Activated T-helper 1 cell treated with Interleukin-2 at 50 U/mL for 16 hours (primary cell): ENCODE measurements around the gene TRAPPC3L.

Experiments used
- DNase-seq: peaks from one replicate; pipeline ENCODE4 v3.0.0-alpha.2; 2020; ENCODE audit warnings: low read depth

Gene TRAPPC3L

DNA sequence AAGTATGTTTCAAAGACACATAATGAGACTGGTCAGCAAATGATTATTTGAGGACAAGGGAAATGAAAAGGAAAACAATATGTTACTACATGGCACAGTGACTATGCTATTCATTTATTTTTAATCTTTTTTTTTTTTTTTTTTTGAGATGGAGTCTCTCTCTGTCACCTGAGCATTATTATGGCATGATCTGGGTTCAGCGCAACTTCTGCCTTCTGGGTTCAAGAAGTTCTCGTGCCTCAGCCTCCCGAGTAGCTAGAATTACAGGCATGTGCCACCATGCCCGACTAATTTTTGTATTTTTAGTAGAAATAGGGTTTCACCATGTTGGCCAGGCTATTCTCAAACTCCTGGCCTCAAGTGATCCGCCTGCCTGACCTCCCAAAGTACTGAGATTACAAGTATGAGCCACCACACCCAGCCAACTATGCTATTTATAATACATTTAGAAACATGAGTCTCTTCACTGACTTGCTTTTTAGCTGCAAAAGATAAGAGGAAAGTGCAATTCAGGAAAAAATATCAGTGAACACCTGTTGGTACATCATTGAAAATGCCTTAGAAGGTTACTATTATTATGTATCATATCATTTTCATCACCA is 11.4 kb upstream of the TRAPPC3L start:
- no peak for DNase-seq

DNA sequence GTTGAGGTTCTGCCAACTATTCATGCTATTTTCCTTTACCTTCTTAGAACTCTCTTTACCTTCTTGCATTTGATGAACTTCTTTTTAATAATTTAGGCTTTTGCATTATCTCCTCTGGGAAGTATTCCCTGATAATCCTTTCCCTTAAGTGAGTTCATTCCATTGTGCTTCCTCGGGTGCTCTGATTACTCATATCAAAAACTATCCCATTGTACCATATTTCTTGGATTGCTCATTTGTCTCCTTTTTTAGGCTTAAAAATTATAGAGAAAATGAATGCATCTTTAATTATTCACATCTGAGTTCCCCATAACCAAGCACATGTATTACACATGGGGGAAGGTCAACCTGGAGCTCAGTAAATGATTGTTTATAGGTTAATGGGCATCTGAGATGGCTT is 10.6 kb upstream of the TRAPPC3L start:
- DNase-seq, result no peak

DNA sequence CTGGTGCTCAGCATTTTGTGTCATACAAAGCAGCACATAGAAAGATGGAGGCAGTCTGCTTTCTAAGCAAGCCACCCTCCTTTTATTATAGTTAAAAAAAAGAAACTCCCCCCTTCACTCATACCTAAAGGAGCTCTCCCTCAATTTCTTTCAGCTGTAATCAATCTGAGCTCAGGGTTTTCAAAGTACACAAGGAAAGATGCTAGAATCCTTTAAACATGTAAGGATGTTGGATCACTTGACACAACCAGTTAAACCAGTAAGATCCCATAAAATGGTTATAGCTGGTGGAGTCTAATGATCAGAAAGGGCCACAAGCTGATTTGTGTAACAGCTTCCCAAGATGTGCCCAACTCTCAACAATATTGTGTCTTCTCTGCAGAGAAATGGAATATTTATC is 8.0 kb upstream of the TRAPPC3L start, which contains the start of gene CALHM4:
Gene CALHM4, plus strand, starts transcription at position 301 of the 400 bp plus-strand sequence. Its CDS starts 43 bp downstream, at position 344.
- DNase-seq, result no peak

DNA sequence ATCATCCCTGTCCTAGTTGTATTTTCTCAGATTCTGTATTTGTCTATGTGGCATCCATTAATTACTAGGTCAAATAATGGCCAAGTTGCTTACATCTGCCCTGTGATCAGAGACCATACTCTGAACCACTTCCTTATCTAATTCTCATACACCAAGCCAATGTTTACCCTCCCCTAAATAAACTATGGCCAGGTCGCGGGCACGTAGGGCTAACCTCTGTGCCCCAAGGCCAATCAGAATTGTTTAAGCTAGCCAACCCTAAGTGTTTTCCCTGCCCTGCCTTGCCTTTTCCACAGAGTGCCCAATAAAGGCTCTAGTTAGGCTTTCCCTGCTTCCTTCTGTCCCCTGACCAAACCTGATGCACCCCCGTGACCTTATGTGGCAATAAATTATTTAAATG is 5.3 kb upstream of the TRAPPC3L start:
- no peak for DNase-seq

DNA sequence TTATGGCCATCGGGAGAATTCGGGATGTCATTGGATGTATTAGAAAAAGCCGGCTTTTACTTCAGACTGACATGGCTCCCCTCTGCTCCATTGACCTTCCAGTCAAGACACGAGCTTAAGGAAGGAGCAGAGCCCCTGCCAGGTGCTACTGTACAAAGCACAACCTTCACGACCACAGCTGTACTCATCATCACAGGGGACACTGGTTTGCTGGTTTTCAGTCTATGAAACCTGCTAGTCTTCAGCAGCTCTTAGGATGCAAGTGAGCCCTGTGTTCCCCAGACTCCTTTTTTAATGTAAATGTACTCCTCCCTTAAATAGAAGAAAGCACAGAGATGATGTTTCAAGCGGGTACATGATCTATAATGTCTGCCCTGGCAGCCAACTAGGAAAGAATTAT is 1.9 kb upstream of the TRAPPC3L start:
- no peak for DNase-seq

DNA sequence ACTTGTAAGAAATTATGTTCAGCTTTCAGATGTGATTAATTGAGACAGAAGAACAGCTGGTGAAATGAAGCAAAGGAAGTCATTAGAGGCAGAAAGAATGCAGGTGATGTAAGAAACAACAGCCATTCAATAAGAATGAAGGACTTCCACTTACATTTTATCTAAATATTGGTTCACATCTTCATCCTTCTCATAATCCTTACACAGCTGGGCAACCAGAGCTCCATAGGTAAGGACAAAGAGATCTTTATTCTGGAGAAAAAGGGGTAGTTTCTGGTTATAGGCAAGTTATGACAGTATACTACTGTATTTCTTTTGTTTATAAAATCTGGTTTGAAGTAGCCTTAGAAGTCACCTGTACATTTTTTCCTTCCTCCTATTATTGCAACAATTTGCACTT is 2.3 kb downstream of the TRAPPC3L start:
- DNase-seq, result no peak

DNA sequence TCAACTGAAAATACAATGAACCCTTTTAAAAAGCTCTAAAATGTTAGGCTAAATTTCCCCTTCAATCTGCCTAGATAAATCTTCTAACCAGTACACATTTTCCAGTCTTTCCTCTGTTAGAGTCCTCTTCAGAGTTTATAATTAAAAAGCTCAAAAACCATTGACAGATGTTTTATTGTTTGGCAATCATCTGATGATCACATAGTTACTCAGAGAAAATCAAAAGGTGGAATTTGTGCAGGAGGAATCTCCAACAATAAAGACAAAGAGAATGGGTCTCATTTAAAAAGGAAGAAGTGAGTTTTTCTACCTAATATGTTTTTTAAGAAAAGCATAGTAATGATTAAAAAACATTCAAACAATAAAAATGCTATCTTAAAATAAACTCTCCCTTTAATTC is 3.1 kb downstream of the TRAPPC3L start:
- DNase-seq, result no peak

DNA sequence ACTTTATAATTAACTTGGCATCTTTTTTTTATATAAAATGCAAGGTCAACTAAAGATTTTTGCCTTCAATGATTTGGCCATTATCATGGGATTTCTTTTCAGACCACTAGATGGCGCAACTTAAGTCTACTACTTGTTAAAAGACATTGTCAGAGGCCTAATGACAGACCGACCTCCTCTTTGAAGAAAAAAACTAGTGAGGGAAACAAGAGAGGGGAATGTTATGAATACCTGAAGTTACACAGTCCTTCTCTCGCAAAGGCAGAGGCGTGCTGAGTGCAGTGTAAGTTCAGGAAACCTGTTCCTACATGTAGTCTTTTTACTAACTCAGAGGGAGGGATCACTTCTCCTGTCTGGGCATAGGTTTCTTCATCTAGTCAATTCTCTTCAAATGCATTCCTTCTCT is 9.3 kb downstream of the TRAPPC3L start:
- no peak for DNase-seq

DNA sequence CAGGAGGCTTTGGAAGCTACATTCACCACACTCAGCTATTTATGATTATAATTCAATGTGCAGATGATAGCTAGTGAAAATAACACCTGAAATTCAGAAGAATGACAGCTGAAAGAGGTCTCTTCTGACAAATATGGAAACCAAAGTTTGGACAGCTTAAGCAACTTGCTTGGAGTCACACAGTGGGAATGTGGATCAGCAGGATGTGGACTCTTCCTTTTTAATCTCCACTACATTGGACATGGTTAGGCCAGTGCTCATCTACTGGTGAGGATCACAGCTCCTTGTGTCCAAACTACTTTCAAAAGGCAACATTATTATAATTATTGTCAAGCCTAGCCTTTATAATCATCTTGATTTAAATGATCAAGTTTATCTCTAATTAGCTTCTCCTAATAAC is 10.4 kb downstream of the TRAPPC3L start:
- DNase-seq, result no peak

DNA sequence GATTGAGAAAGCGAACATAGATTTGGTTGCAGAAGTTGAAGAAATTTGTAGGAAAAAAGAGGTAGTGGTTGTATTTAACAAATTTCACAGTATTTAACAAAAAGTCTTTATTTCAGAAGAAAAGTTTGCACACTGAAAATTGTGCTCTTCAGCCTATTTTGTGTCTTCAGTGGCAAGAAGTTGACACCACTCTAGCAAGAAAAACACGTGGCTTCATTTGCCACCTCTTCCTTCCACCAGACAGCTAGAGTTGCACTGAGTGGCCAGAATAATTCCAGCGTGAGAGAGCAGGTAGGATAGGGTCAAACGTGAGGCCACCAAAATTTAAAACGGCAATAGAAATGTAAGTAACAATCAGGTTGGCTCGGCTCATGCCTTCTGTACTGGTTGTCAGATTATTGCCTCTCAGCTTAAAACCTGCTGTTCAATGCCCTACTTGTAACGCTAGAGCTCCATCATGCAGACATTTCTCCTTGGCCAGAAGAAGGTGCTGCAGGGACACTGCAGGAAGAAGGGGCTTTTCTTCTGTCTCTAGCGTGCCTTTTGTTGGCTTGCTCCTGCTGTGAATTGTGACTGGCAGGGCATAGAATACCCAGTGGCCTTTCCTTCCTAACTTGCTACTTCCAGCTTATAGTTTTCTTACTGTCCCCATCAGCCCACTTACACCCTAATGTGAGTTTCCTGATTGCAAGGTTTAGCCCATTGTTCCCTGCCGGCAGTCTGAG is 12.1 kb downstream of the TRAPPC3L start:
- DNase-seq, result no peak

DNA sequence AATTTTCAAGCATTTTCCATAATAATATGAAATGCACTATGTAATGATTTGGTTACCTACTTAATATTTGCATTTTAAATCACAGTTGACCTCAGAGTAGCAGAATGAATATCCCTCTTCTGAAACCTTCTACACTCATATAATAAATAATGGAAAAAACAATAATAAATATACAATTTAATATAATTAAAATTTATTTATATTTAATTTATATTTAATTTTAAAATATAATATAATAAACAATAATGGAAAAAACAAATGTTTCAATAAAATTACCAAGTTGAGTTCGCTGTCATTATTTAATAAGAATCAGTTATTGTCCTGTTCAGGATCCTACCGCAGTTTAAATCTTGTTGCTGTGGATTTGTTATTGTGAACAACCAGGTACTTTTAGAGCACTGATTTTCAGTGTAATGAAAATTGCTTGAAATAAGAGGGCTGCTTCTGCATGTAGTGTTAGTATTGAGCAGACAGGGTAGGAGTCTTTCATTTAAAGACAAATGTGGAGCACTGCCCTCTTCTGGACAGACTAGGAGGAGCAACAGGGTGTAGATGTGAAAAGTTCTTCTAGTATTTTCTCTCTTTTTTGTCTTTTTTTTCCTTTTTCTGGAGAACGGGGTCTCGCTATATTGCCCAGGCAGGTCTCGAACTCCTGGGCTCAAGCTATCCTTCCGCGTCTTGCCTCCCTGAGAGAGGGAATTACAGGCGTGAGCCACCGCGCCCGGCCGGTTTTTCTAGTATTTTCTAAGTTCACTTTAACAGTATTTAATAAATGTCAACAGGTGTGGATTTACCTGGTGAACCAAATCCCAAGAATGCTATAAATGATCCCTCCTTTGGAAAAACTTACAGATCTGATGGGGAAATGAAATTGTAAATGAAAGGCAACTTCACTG is 13.6 kb downstream of the TRAPPC3L start:
- DNase-seq, result peak; percentile 16

DNA sequence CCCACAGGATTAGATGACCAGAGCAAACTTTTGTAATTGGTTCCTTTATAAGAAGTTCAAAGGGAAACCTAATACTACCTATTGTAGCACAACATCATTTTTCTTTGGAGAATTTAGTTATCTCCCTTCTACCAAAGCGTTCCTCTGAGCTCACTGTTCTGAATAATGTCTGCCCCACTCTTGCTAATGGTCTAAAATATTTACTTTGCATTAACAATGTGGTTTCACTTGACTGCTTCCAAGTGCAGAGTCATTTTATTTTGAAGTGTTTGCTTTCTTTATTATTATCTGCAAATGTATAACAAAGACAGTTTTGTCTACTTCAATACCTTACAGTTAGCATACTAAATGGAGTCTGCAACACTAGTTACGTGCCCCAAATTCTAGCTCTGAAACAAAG is 15.0 kb downstream of the TRAPPC3L start:
- no peak for DNase-seq

DNA sequence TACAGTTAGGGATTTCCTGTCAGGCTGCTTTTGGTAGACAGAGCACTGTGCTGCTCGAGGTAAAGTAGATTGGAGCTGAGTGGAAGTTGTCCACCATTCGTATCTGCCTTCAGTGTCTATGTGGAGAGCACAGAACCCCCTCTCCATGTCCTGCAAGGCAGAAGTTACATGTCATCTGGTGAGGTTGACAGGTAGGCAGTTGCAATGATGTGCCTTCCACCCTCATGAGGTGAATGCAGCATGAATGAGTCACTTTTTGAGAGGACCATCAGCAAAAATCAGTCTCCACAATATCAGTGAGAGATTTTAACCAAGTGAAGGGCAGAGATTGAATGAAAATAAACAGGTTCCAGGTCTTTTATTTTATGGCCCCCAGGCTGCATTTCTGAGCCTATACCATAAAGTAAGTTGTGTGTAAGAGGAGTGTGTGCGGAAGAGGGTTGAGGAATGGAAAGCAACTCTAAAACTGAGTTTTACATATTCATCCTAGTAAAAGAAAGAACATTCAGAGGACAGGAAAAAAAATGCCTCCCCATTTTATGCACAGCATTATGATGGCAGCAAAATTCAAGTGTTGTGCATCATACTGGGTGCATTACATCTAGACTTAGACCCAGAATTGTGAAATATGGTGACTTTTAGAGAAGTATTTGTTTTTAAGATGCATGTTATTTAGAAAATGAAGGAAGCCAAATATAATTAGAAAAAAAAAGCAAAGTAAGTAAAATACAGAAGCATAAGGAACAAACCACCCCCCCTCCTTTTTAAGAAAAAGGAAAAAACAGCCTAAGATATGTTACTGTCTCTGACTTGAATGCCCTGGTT is 15.8 kb downstream of the TRAPPC3L start:
- no peak for DNase-seq

DNA sequence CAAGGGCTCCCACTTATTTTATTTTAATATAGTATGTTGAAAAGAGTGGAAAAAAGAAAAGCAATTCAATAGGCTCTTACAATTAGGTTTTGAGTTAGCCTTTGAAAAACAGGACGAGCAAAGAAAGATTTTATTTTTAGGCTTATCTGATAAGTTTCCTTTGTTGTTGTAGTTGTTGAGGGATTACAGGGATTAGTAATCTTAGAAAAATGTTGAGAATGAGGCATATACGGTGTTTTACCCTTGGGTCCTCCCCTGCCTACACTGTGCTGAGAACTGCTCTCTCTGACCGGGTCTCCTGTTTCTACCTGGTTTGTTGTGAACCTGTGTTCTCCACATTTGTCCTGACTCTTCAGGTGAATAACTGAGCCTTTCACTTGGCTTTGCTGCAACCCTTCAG is 16.7 kb downstream of the TRAPPC3L start:
- no peak for DNase-seq

DNA sequence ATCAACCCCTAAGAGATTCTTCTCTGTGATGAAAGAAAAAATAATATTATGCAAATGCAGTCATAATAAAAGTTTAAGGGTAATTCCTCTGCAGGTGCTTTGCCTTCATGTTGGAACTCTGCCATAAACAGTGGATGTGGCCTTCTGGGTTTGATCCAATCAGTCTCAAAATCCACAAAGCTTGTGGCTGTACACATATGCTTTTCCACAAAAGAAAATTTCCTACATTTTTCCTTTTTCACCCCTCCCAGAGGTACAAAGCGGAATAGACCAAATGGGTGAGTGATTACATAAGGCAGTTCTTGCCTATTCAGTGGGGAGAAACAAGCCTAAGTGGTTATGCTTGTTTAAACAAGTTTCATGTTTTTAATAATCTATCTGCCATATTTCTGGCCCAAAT is 17.4 kb downstream of the TRAPPC3L start:
- DNase-seq, result no peak

DNA sequence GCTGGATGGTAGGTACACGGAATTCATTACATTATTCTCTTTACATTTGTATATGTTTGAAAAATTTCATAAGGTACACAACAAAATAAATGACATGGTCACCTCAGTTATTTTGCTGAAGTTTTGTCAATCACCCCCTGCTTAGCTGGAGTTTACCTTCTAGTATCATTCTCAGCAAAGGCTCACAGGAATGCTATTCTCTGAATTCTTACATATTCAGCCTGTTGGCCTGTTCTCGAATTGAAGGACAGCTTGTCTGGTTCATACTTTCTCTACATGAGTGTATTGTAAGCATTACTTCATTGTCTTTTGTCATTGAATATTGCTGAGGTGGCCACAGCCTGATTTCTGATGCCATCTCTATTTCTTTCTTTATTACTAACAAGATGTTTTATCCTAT is 21.2 kb downstream of the TRAPPC3L start:
- no peak for DNase-seq

DNA sequence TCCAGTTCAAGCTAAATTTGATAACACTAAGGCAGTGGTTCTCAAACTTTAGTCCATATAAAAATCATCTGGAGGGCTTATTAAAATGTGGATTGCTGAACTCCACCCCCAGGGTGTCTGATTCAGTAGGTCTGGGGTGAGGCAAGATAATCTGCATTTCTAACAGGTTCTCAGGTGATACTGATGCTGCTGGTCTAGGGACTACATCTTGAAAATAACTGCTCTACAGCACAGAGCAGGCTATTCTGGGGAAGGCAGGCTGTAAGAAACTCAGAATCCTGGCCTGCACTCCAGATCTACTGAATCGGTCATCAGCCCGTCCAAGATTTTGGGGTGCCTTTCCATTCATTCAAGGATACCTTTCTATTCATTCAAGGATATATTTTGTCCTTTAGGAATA is 22.6 kb downstream of the TRAPPC3L start:
- no peak for DNase-seq

DNA sequence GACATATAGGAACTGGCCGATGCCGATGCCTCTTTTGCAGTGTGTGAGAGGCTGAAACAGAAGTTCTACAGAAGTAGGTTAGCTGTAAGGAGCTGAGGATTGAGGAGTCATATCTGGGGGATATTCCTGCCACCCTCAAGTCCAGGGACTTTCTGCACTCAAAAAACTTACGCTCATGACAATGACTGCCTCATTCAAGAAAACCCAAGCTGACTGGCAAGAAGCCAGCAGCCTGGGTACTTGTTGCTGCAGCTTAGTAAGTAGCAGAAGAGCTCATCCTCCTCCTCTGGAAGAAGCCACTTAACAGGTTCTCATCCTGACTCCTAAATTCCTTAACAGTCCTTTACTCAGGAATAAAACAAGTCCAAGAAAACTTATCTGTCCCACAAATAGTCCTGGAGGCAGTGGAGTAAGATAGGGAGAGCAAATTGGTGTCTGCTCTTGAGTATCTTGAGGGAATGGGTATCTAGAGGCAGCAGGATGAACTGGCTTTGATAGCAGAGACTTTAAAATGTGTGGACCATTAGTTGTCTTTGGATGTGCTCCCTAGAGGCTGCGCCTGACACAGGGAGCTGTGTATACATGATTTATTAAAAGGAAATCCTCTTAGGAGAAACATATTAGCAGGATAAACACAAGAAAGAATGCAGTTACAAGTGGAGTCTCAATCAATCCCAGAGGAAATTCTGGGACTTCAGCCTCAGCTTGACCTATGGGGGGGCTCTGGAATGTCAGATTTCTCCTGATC is 26.7 kb downstream of the TRAPPC3L start:
- DNase-seq, result no peak

DNA sequence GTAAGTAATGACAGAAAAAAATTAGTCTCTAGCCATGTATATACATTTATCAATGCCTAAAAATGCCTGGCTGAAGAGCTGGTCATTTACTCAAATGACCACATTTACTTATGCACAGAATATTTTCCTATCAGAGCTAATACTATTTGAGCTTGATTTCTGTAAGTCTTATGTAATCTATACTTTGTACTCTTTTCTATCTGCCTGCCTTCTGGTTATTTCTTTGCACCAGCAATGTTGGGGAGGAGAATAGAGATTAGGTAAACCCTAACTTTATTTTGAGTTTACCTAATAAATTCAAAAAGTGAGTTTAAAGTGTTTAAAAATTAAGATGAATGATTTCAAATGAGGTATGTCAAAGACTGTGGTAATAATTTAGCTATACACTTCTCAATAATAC is 30.3 kb downstream of the TRAPPC3L start:
- DNase-seq, result no peak

DNA sequence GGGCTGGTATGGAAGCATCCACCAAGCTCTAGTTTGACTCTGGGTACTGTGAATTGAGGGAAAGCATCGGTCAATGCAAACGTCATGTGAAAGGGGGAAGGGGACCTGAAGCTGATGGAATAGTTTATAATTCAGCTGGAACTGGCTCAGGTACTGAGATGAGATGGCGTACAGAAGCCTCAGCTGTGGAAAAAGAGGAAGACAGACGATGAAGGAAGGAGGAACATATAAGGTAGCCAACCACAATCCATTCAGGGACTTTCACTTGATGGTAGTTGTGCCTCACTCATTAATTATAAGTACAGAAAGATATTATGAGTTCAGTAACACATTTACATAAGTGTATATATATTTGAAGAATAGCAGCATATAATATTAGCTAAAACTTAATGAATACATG is 31.4 kb downstream of the TRAPPC3L start:
- DNase-seq, result no peak

DNA sequence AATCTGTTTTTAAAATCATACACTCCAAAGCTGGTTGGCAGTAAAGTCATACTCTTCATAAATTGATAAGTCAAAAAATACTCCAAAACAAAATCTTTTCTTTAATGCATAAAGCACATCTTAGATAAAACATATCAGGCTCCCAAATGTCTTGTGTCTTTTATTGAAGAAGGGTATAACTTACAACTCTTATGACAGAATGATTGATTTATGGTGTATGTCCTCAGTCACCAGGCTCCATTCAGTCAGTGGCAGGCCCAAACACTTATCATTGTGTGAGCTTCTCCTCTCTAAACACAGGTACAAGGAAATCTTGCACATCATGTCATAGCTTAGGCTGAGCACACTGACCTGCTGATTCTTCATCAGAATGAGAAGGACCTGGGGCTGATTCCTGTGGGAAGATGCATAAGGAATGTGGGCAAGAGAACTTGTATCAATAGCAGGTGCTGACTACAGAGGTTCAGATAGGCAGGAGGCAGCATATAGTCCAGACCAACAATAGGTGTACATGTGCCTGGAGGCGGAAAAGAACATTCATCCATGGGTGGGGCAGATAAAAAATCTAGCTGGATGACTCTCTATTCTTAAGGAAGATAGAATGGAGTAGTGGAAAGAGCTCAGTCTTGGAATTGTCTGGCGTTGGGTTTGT is 32.1 kb downstream of the TRAPPC3L start:
- no peak for DNase-seq
